CD4-positive, alpha-beta memory T cell (primary cell): ENCODE measurements around the gene ZNF664. TPM values are rescaled to one million over a fixed set of nuclear protein-coding genes. Genes with fewer than 3 reads are reported as not detected.

Experiments used
- CTCF ChIA-PET: fragments of 350-600 bp; sonication (Branson Sonifier 250); formaldehyde crosslinking; loops from one replicate; lab custom pipeline; 2021; ENCODE audit warnings: inconsistent platforms; ENCODE audit not compliant: partially characterized antibody; lab: Charles Lee
- POLR2A ChIA-PET: fragments of 350-600 bp; sonication (Branson Sonifier 250); formaldehyde crosslinking; loops from one replicate; lab custom pipeline; 2021; ENCODE audit not compliant: partially characterized antibody; lab: Charles Lee
- DNase-seq, 5 donors: peaks; one replicate each; pipeline versions ENCODE4 v3.0.0 to v3.0.0-alpha.2; 2020 to 2022; ENCODE audit warnings: mixed read lengths in 1 of 5
- H3K27ac ChIP-seq: one replicate; pipeline ENCODE4 v1.7.0; 2013; ENCODE audit warnings: low read depth, low read length
- H3K27me3 ChIP-seq: 2 replicates; pipeline ENCODE4 v1.7.0; 2013; ENCODE audit warnings: mild to moderate bottlenecking, low read length, moderate library complexity; ENCODE audit not compliant: insufficient read depth
- H3K36me3 ChIP-seq: 2 replicates; pipeline ENCODE4 v1.7.0; 2013; ENCODE audit warnings: mild to moderate bottlenecking, low read length, moderate library complexity; ENCODE audit not compliant: insufficient read depth
- H3K4me1 ChIP-seq: 2 replicates; pipeline ENCODE4 v1.7.0; 2013; ENCODE audit warnings: mild to moderate bottlenecking, low read length, moderate library complexity; ENCODE audit not compliant: insufficient read depth
- H3K4me3 ChIP-seq, 2 donors: one replicate each; pipeline ENCODE4 v1.7.0; 2013; ENCODE audit warnings: low read length in 2 of 2, mild to moderate bottlenecking in 1 of 2
- H3K9me3 ChIP-seq, 2 donors: one replicate each; pipeline ENCODE4 v1.7.0; 2013; ENCODE audit warnings: low read length in 2 of 2, control low read depth in 1 of 2; ENCODE audit not compliant: control insufficient read depth in 1 of 2
- H3K27ac Mint-ChIP-seq, 7 donors: one replicate each; pipeline ENCODE4 v1.8.0; 2020 to 2021; ENCODE audit warnings: mixed read lengths in 7 of 7, mild to moderate bottlenecking in 6 of 7, inconsistent platforms in 3 of 7, moderate library complexity in 3 of 7
- H3K27me3 Mint-ChIP-seq, 2 donors: one replicate each; pipeline ENCODE4 v1.8.0; 2020 to 2021; ENCODE audit warnings: mixed read lengths in 2 of 2
- H3K36me3 Mint-ChIP-seq, 2 donors: one replicate each; pipeline ENCODE4 v1.8.0; 2020 to 2021; ENCODE audit warnings: mixed read lengths in 2 of 2, inconsistent platforms in 1 of 2, mild to moderate bottlenecking in 1 of 2
- H3K4me1 Mint-ChIP-seq, 4 donors: one replicate each; pipeline ENCODE4 v1.8.0; 2020 to 2021; ENCODE audit warnings: mixed read lengths in 4 of 4, mild to moderate bottlenecking in 1 of 4
- H3K4me3 Mint-ChIP-seq, 8 donors: one replicate each; pipeline ENCODE4 v1.8.0; 2020 to 2021; ENCODE audit warnings: mixed read lengths in 8 of 8, mild to moderate bottlenecking in 7 of 8, moderate library complexity in 6 of 8, inconsistent platforms in 3 of 8
- H3K9me3 Mint-ChIP-seq, 8 donors: one replicate each; pipeline ENCODE4 v1.8.0; 2020 to 2021; ENCODE audit warnings: mixed read lengths in 8 of 8, mild to moderate bottlenecking in 5 of 8, inconsistent platforms in 3 of 8, moderate library complexity in 1 of 8
- intact Hi-C: fragments of 100-400 bp; cut with micrococcal nuclease; formaldehyde crosslinking; loops from one replicate; pipeline ENCODE4 v1.15.1; 2023
- polyA plus RNA-seq, 2 donors: library from polyadenylated mRNA; unstranded; fragments of 300-500 nt; fragmentation: Illumina TruSeq; gene quantifications; one replicate each; pipeline ENCODE4 v1.2.3, GENCODE V29; 2021
- total RNA-seq, 2 experiments: library from RNA; stranded (reverse); gene quantifications; one replicate each; pipeline ENCODE4 v1.2.3, GENCODE V29; 2021

Gene ZNF664
- total and polyA plus RNA-seq, 4 experiments from 2014 or later = 5.7 to 57.9 (median 32.6) TPM

DNA sequence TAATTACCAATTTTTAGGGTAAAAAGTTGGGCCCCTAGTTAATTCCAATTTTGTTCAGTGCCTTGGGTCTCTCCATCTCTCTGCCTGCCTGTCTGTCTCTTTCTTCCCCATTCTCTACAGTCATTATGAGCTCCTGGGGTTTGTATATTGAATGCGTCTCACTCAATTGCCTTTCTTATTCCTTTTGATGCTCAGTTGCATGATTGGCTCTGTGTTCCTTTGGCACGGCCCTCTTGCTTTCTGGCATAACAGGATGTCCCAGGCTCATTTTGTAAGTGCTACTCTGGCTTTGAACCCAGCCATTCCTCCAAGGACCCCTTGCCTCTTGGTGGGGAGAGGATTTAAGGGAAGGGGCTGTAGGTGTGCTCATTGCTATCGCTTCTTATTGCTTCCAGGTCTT is 35.6 kb downstream of the ZNF664 start:
- Histone ChIP-seq H3K36me3 (peaks cover 31% of the 10 kb centered on the region), H3K9me3 (no peaks in the 10 kb centered on the region), H3K27ac (no peak overlapping the region), H3K4me3 (no peak overlapping the region), H3K27me3 (no peaks in the 10 kb centered on the region), H3K4me1 (peaks cover 25% of the 10 kb centered on the region)
- H3K9me3 Mint-ChIP-seq = peaks cover 0 to 2% (median 0%) of the 10 kb centered on the region in 8 donors
- peaks cover 28 to 32% (median 30%) of the 10 kb centered on the region in 4 donors for H3K4me1 Mint-ChIP-seq
- no peak for DNase-seq
- H3K4me3 Mint-ChIP-seq = peak overlapping the region in 1 of 8 donors; percentile 36
- H3K36me3 Mint-ChIP-seq = peaks cover 28 to 47% of the 10 kb centered on the region in 2 donors
- POLR2A ChIA-PET = interaction anchor here (0.7 kb wide), 1 partner anchor 772 kb away, joined by 3 read pairs; no protein-coding TSS in a partner anchor
- H3K27me3 Mint-ChIP-seq = no peaks in the 10 kb centered on the region
- CTCF ChIA-PET = interaction anchor here (0.9 kb wide), 1 partner anchor 23 kb away, joined by 6 read pairs; no protein-coding TSS in a partner anchor
- H3K27ac Mint-ChIP-seq = peak overlapping the region in 3 of 7 donors; percentile 55 to 77 (median 62)
- intact Hi-C loops = no loop called here

DNA sequence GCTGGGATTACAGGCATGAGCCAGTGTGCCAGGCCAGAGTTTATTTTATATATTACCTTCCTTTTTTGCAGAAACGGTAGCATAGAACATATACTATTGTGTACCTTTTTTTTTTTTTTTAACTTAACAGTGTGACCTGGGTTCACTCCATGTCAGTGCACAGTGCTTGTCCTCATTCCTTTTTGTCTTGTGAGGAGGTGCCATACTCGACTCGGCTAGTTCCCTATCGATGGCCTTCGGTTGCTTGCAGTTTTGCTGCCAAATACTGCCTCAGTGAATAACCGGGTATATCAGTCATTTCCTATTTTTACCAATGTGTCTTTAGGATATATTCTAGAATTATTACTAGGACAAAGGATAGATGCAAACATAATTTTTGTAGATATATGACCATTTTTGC is 36.8 kb downstream of the ZNF664 start:
- Mint-ChIP-seq H3K27me3 (no peaks in the 10 kb centered on the region), H3K36me3 (peaks cover 35 to 50% of the 10 kb centered on the region in 2 donors), H3K9me3 (peaks cover 0 to 2% (median 0%) of the 10 kb centered on the region in 8 donors), H3K27ac (peak overlapping the region in 1 of 7 donors; percentile 19), H3K4me1 (peaks cover 28 to 32% (median 30%) of the 10 kb centered on the region in 4 donors), H3K4me3 (no peak overlapping the region)
- Histone ChIP-seq H3K4me3 (no peak overlapping the region), H3K4me1 (peaks cover 25% of the 10 kb centered on the region), H3K27ac (no peak overlapping the region), H3K36me3 (peaks cover 28% of the 10 kb centered on the region), H3K27me3 (no peaks in the 10 kb centered on the region), H3K9me3 (no peaks in the 10 kb centered on the region)
- intact Hi-C loops = no loop called here
- POLR2A ChIA-PET = no interaction called here
- CTCF ChIA-PET = no interaction called here
- DNase-seq = no peak

- Histone ChIP-seq H3K4me1 (peaks cover 20% of the 10 kb centered on the region), H3K27me3 (no peaks in the 10 kb centered on the region), H3K27ac (no peak overlapping the region), H3K9me3 (no peaks in the 10 kb centered on the region), H3K36me3 (peaks cover 28% of the 10 kb centered on the region), H3K4me3 (no peak overlapping the region)
- no peak for DNase-seq
- peaks cover 24 to 28% (median 27%) of the 10 kb centered on the region in 4 donors for H3K4me1 Mint-ChIP-seq
- peak overlapping the region in 1 of 7 donors; percentile 53 for H3K27ac Mint-ChIP-seq
- peaks cover 36 to 50% of the 10 kb centered on the region in 2 donors for H3K36me3 Mint-ChIP-seq
- intact Hi-C loops = no loop called here
- CTCF ChIA-PET = no interaction called here
- H3K27me3 Mint-ChIP-seq = no peaks in the 10 kb centered on the region
- POLR2A ChIA-PET = no interaction called here
- H3K4me3 Mint-ChIP-seq = no peak overlapping the region
- H3K9me3 Mint-ChIP-seq = peaks cover 0 to 2% (median 0%) of the 10 kb centered on the region in 8 donors
These were observed 37.7 kb downstream of the ZNF664 start for GRCh38 chr12:124010687-124011086.

DNA sequence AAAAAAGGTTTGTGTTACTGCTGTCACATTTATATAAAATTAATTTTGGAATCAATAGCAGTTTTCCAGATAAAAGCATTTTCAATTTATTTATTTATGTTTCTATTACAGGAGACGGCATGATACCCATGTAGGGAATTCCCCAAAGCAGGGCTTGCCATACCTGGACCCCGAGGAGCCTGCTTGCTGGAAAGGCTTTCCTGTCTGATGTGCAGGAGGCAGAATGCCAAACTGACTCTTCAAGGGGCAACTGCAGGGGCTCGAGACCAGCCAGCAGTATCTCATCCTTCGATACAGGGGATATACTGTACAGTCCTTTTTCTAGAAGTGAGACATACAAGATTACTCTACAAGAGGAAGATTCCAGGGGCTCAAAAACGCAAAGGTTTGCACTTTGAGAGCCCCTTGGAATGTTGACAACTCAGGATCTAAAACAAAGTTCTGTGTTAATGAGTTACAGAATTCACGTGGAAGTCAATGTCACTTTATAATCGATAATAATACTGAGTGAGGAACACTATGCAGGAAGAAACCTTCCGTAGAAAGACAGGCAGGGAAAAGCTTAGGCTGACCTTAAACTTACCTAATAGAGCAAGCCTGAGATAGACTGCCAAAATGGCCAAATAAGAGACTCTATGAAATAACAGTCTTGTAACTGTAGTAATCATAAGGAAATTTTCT is 38.6 kb downstream of the ZNF664 start:
- no peaks in the 10 kb centered on the region for H3K9me3 ChIP-seq
- peaks cover 16 to 19% (median 18%) of the 10 kb centered on the region in 4 donors for H3K4me1 Mint-ChIP-seq
- intact Hi-C loops = no loop called here
- ChIA-PET CTCF (no interaction called here), POLR2A (no interaction called here)
- H3K27ac ChIP-seq = no peak overlapping the region
- peaks cover 0 to 2% (median 0%) of the 10 kb centered on the region in 8 donors for H3K9me3 Mint-ChIP-seq
- no peaks in the 10 kb centered on the region for H3K27me3 Mint-ChIP-seq
- no peak overlapping the region for H3K4me3 ChIP-seq
- DNase-seq = no peak
- H3K36me3 ChIP-seq = peaks cover 28% of the 10 kb centered on the region
- H3K27me3 ChIP-seq = no peaks in the 10 kb centered on the region
- H3K4me3 Mint-ChIP-seq = no peak overlapping the region
- peaks cover 12% of the 10 kb centered on the region for H3K4me1 ChIP-seq
- H3K27ac Mint-ChIP-seq = no peak overlapping the region
- H3K36me3 Mint-ChIP-seq = peaks cover 36 to 43% of the 10 kb centered on the region in 2 donors

GRCh38 chr12:124013073-124013472 is 40.1 kb downstream of the ZNF664 start:
- H3K9me3 Mint-ChIP-seq = peaks cover 0 to 2% (median 0%) of the 10 kb centered on the region in 8 donors
- H3K27me3 Mint-ChIP-seq = no peaks in the 10 kb centered on the region
- no peak for DNase-seq
- H3K4me1 Mint-ChIP-seq = peaks cover 5 to 7% (median 6%) of the 10 kb centered on the region in 4 donors
- Histone ChIP-seq H3K9me3 (no peaks in the 10 kb centered on the region), H3K4me1 (no peaks in the 10 kb centered on the region), H3K27ac (no peak overlapping the region), H3K4me3 (no peak overlapping the region), H3K36me3 (peaks cover 28% of the 10 kb centered on the region), H3K27me3 (no peaks in the 10 kb centered on the region)
- POLR2A ChIA-PET = no interaction called here
- intact Hi-C loops = no loop called here
- no peak overlapping the region for H3K4me3 Mint-ChIP-seq
- CTCF ChIA-PET = no interaction called here
- no peak overlapping the region for H3K27ac Mint-ChIP-seq
- H3K36me3 Mint-ChIP-seq = peaks cover 36 to 37% of the 10 kb centered on the region in 2 donors

DNA sequence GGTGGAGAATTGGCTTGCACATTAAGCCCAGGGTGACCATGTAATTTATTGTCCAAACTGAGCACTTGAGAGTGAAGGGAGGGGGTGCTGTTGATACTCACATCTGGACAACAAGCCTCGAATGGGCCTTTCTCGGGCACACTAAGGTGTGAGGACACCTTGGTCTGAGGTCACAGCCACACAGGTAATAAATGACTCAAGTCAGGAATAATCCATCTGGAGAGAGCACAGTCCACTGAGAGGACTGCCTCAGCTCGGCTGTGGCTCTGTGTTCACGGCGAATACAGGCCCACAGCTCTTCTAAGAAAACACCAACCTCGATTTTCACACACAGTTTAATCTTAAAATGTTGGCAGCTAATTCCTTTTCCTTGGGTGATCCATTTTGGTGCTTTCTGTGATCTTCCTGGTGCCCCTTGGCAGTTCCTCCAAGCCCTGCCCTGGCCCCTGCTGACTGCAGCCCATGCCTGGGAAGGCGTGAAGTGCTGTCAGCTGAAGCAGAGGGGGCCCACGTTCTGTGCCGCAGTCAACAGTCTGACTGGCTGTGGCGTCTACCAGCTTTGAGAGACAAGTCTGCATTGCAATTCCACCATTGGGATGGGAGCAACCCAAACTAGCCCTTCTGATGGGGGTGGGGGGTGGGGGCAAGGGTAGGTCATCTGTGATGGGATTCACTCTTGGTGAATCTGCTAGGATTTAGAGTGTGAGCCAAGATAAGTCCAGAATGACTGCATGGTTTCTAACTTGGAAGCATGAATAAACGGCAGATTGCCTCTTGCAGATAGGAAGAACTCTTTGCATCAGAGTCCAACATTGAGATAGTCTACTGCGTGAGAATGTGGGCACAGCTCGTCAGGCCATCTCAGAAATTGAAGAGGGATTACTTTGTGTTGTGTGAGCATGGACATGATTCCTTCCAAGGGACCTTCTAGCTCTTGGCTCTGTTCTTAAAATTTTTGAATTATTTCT is 42.8 kb downstream of the ZNF664 start:
- H3K27ac Mint-ChIP-seq = peak overlapping the region in 2 of 7 donors; percentile 26 to 30
- intact Hi-C loops = no loop called here
- ChIA-PET POLR2A (interaction anchor here (0.5 kb wide), 1 partner anchor 903 kb away, joined by 3 read pairs; no protein-coding TSS in a partner anchor), CTCF (interaction anchor here (1.0 to 2.4 kb wide), 3 partner anchors 10 to 21 kb away, joined by 3 to 6 read pairs (median 3); no protein-coding TSS in a partner anchor)
- H3K9me3 ChIP-seq = no peaks in the 10 kb centered on the region
- H3K27ac ChIP-seq = no peak overlapping the region
- no peaks in the 10 kb centered on the region for H3K4me1 Mint-ChIP-seq
- no peaks in the 10 kb centered on the region for H3K27me3 Mint-ChIP-seq
- no peak overlapping the region for H3K4me3 ChIP-seq
- no peaks in the 10 kb centered on the region for H3K9me3 Mint-ChIP-seq
- H3K36me3 Mint-ChIP-seq = peaks cover 28 to 30% of the 10 kb centered on the region in 2 donors
- H3K36me3 ChIP-seq = peaks cover 23% of the 10 kb centered on the region
- H3K27me3 ChIP-seq = no peaks in the 10 kb centered on the region
- no peak for DNase-seq
- H3K4me3 Mint-ChIP-seq = no peak overlapping the region
- H3K4me1 ChIP-seq = no peaks in the 10 kb centered on the region
